Stimulated activated memory B cell treated with anti-CD40 and anti-IgM and Interleukin-4, amounts not matched to agents 10 μg/mL and 1 μg/mL and 100 μg/mL, for 72 hours (primary cell): ENCODE results near the gene FREM1.

Source experiments
- ATAC-seq: fragments of 150-1000 bp; cut with Tn5 transposase; 2 replicates; pipeline ENCODE4 v1.10.0; 2021
- H3K27ac Mint-ChIP-seq: one replicate; pipeline ENCODE4 v1.8.0; 2022; ENCODE audit warnings: mild to moderate bottlenecking, mixed read lengths
- H3K27me3 Mint-ChIP-seq: one replicate; pipeline ENCODE4 v1.8.0; 2022; ENCODE audit warnings: mixed read lengths
- H3K36me3 Mint-ChIP-seq: one replicate; pipeline ENCODE4 v1.8.0; 2022; ENCODE audit warnings: mixed read lengths
- H3K4me1 Mint-ChIP-seq: one replicate; pipeline ENCODE4 v1.8.0; 2022; ENCODE audit warnings: mixed read lengths
- H3K4me3 Mint-ChIP-seq: one replicate; pipeline ENCODE4 v1.8.0; 2022; ENCODE audit warnings: mild to moderate bottlenecking, moderate library complexity, mixed read lengths
- H3K9me3 Mint-ChIP-seq: one replicate; pipeline ENCODE4 v1.8.0; 2022; ENCODE audit warnings: mixed read lengths

FREM1 gene

DNA sequence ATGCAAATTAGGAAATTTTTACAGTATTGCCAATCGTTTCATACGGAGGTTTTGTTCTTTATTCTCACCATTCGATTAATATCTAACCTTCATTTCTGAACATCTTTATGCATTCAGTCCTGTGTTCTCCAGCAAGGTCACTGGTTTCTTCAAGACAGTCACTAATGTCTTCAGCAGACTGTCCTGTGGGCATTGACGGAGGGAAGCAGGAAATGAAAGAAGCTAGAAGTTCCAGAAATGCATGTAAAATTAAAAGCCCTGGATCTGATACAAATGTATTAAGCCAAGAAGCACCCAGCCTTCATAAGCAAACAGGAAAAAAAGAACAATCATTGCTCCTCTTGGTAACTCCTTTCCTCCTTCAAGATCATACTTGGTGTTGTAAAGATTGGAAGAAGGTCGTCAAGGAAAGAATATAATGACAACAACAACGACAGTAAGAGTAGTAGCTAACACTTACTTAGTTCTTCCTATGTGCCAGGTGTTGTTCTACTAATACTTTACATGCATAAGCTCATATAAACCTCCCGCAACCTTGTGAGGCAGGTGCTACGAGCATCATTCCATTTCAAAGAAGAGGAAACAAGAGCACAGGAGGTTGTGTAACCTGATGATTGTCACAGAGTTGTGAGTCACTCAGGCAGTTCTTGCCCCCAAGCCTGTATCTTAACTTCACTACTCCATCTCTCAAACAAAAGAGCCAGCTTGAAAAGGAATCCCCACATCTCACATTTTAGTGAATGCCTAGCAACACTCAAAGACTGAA is 127.8 kb downstream of the FREM1 start:
- Mint-ChIP-seq H3K9me3 (no peaks in the 10 kb centered on the region), H3K4me3 (no peak overlapping the region), H3K36me3 (no peaks in the 10 kb centered on the region), H3K4me1 (no peaks in the 10 kb centered on the region), H3K27me3 (no peaks in the 10 kb centered on the region), H3K27ac (no peak overlapping the region)
- ATAC-seq: no peak

DNA sequence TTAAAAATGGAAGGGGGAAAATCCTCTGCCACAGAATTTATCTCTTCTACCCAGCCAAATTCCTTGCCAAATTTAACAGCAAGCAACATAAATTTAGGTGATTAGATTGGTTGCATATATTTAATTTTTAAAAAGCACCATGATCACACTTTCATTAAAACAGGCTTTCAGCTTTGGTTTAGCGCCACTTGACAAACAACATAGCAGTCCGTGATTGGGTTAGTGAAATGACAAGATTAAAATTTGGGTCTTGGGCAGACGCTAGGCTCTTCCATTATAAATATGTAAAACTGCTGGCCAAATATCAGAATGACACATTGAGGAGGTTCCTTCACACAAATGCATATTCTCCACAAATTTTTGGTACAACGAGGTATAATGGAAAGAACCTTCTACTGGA is 129.5 kb downstream of the FREM1 start:
- Mint-ChIP-seq H3K27ac (no peak overlapping the region), H3K4me1 (no peaks in the 10 kb centered on the region), H3K4me3 (no peak overlapping the region), H3K36me3 (no peaks in the 10 kb centered on the region), H3K9me3 (no peaks in the 10 kb centered on the region), H3K27me3 (no peaks in the 10 kb centered on the region)
- no peak for ATAC-seq

DNA sequence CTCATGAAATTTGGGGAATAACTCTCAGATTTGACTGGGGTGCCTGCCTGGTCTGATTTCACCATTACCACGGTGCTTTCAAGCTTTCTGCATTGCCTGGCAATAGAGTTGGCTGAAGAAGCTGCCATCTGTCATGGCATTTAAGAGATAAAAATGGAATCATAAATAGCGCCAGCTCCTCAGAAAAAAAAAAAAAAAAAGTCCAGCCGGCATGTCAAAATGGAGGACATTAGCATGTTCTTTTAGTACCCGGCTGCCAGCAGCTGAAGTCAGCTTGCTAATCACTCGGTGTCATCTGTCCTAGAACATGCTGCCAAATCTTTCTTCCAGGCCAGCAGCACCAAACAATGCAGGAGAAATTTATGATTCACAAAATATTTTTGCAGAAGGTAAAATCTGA is 130.0 kb downstream of the FREM1 start:
- no peak overlapping the region for H3K27ac Mint-ChIP-seq
- H3K4me1 Mint-ChIP-seq: no peaks in the 10 kb centered on the region
- ATAC-seq: no peak
- H3K36me3 Mint-ChIP-seq: no peaks in the 10 kb centered on the region
- H3K9me3 Mint-ChIP-seq: no peaks in the 10 kb centered on the region
- H3K4me3 Mint-ChIP-seq: no peak overlapping the region
- H3K27me3 Mint-ChIP-seq: no peaks in the 10 kb centered on the region

DNA sequence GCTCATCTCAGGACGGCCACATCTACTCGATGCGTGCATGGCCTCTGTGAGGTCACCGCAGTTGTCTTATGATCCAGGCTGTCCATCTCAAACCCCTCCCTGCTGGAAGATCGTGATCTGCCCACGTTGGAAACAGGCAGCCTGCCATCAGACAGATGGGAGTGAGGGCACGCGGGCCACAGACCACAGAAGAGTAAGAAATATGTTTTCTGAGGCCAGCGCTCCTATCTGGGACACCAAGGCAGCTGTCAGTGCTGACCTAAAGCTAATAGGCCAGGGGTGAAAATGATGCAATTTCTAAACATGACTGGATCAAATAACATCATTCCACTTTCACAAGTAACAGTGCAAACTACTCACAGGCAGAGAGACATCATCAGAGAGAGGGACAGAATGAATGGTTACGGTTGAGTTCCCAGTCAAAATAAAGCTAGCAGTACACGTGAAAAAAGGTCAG is 130.6 kb downstream of the FREM1 start:
- Mint-ChIP-seq H3K4me1 (no peaks in the 10 kb centered on the region), H3K4me3 (no peak overlapping the region), H3K27me3 (no peaks in the 10 kb centered on the region), H3K36me3 (no peaks in the 10 kb centered on the region), H3K27ac (no peak overlapping the region), H3K9me3 (no peaks in the 10 kb centered on the region)
- no peak for ATAC-seq

DNA sequence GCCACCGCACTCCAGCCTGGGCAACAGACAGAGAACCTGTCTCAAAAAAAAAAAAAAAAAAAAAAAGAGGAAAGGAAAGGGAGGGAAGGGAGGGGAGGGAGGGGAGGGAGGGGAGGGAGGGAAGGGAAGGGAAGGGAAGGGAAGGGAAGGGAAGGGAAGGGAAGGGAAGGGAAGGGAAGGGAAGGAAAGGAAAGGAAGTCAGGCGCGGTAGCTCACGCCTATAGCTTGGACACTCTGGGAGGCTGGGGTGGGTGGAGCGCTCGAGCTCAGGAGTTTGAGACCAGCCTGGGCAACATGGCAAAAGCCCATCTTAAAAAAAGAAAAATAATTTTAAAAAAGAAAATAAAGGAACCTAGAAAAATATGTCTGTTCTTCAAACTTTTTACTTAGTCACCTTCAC is 131.7 kb downstream of the FREM1 start:
- Mint-ChIP-seq H3K36me3 (no peaks in the 10 kb centered on the region), H3K27ac (no peak overlapping the region), H3K4me1 (no peaks in the 10 kb centered on the region), H3K4me3 (no peak overlapping the region), H3K9me3 (no peaks in the 10 kb centered on the region), H3K27me3 (no peaks in the 10 kb centered on the region)
- ATAC-seq: no peak

DNA sequence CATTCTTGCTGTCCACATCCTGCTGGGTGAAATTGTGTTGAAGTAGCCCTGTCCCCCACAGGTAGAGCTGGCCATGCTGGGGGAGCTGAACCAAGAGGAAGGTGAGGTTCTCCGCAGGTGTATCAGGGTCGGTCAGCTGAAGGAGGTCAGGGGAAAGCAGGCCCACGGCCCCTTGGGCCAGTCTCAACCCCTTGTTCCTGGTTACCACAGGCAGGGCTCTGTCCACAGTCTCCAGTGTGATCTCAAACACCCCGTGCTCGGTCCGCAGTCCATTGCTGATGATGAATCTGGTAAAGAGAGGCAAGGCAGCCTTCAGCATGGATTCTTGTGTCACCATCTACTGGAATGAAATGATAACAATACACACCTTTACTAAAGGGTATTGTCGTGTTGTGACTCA is 134.3 kb downstream of the FREM1 start:
- Mint-ChIP-seq H3K27ac (no peak overlapping the region), H3K4me1 (no peaks in the 10 kb centered on the region), H3K36me3 (no peaks in the 10 kb centered on the region), H3K4me3 (no peak overlapping the region), H3K27me3 (no peaks in the 10 kb centered on the region), H3K9me3 (no peaks in the 10 kb centered on the region)
- ATAC-seq: no peak

DNA sequence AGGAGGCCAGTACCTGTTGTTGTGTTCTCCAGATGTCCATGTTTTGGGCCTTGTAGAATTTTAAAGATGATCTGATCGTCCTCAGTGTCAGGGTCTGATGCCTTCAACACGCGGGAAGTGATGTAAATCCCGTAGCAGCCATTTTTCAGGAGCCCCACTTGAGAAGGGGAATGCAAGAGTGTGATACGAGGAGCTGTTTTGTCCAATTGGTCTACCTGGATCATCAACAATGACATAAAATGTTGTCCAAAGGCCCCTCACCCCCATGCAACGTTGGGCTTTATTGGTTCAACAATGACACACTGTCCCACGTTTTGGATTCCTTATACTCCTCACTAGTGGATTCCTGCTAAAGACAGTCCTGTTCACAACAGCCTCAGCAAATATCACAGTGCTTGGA is 139.6 kb downstream of the FREM1 start:
- no peak overlapping the region for H3K27ac Mint-ChIP-seq
- no peak overlapping the region for H3K4me3 Mint-ChIP-seq
- no peak for ATAC-seq
- H3K4me1 Mint-ChIP-seq: peaks cover 6% of the 10 kb centered on the region
- no peaks in the 10 kb centered on the region for H3K9me3 Mint-ChIP-seq
- peaks cover 14% of the 10 kb centered on the region for H3K27me3 Mint-ChIP-seq
- H3K36me3 Mint-ChIP-seq: no peaks in the 10 kb centered on the region

DNA sequence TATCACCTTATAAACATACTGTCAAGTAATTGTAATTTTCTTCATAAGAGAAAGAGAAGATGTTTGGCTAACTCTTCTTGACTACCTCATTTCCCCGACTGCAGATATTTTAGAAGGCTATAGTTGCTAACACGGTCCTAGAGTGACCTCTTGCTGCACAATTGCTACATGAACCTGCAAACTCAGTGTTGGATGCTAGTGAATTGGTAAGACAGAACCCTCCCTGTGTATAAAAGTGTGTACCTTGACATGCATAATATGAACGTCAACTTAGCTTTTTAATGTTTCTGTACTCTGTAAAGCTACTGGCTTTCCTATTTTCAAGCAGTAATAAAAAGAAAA is 141.0 kb downstream of the FREM1 start:
- peaks cover 17% of the 10 kb centered on the region for H3K27me3 Mint-ChIP-seq
- no peak overlapping the region for H3K27ac Mint-ChIP-seq
- H3K9me3 Mint-ChIP-seq: peaks cover under 1% of the 10 kb centered on the region
- no peak overlapping the region for H3K4me3 Mint-ChIP-seq
- peaks cover 6% of the 10 kb centered on the region for H3K4me1 Mint-ChIP-seq
- no peaks in the 10 kb centered on the region for H3K36me3 Mint-ChIP-seq
- no peak for ATAC-seq

DNA sequence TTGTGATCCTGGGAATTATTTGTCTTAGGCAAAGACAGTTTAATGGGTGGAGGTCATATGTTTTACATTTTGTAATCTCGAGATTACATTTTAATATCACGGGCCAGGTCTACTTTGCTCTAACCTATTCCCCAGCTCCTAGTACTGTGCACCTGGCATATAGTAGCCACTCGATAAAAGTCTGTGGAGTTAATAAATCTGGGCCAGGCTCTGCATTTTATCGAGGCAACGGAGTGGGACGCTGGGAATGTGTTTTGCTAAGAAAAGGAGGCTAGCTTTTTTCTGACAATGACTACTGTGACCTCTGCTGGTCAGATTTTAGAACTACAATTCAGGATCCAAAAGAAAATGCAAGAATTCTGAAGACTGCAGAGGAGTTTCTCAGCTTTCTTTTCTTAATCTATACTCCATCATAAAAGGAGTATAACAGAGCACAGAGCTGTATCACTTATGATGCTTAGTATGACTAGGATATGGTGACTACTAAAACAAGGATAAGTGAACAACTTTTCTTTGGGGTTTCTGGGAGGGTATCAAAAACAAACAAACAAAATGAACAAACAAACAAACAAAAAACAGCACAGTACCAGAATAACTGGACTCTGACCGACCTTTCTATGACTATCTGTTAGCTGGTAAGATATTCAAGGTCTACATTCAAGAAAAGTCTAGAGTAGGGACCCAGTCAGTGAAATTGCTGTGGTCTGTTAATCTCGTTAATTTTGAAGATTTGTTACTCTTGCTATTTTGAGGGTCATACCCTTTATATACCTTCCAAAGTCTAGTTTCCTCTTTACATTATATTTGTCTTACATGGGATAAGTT is 141.6 kb downstream of the FREM1 start:
- H3K36me3 Mint-ChIP-seq: no peaks in the 10 kb centered on the region
- H3K27me3 Mint-ChIP-seq: peaks cover 21% of the 10 kb centered on the region
- H3K4me3 Mint-ChIP-seq: no peak overlapping the region
- peaks cover 4% of the 10 kb centered on the region for H3K9me3 Mint-ChIP-seq
- H3K27ac Mint-ChIP-seq: no peak overlapping the region
- no peak for ATAC-seq
- peaks cover 6% of the 10 kb centered on the region for H3K4me1 Mint-ChIP-seq

DNA sequence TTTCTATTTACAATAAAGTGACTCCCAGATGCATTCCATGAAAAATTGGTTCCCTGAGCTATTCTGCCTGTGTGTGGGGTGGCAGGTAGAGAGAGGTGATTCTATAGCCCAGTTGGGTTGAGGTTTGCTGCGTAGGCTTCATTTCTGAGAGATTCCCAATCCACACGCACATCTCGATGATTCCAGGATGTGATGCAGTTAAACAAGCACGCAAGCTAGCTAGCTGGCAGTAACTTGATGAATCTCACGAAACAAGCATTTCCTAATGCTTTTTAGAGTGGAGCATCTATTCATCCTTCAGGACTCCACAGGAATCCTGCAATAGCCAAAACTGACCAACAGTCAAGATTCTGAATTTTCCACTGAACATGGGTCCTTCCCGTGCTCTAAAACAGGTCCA is 143.9 kb downstream of the FREM1 start:
- ATAC-seq: no peak
- H3K36me3 Mint-ChIP-seq: no peaks in the 10 kb centered on the region
- no peak overlapping the region for H3K4me3 Mint-ChIP-seq
- H3K27ac Mint-ChIP-seq: no peak overlapping the region
- peaks cover 30% of the 10 kb centered on the region for H3K27me3 Mint-ChIP-seq
- H3K9me3 Mint-ChIP-seq: peaks cover 4% of the 10 kb centered on the region
- H3K4me1 Mint-ChIP-seq: peaks cover 6% of the 10 kb centered on the region

DNA sequence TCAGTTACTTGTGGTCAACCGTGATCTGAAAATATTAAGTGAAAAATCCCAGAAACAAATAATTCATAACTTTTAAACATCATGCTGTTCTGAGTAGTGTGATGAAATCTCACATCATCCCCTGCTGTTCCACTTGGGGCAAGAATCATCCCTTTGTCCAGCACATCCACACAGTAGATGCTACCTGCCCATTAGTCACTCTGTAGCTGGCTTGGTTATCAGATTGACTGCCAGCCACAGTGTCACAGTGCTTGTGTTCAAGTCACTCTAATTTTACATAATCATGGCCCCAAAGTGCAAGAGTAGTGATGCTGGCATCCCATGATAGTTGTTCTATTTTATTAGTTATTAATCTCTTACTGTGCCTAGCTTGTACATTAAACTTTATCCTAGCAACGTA is 148.6 kb downstream of the FREM1 start:
- Mint-ChIP-seq H3K27ac (no peak overlapping the region), H3K4me3 (no peak overlapping the region), H3K9me3 (peaks cover 4% of the 10 kb centered on the region), H3K27me3 (peaks cover 24% of the 10 kb centered on the region), H3K36me3 (no peaks in the 10 kb centered on the region), H3K4me1 (no peaks in the 10 kb centered on the region)
- ATAC-seq: no peak

DNA sequence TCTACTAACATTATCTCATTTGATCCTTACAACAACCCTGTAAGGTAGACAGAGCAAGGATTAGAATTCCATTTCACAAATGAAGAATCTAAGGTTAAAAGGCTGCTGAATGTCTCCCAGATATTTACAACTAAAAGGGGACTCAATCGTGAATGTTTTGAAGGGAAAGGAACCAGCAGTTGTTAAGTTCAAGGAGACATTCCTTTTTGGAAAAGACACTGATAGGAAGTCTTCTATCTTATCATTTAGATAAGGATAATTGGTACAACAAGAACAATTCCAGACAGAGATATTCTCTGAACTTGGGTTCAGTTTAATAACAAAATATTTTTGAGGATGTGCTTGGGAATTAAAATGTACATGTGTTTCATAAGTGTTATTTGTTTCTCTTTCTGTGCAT is 150.2 kb downstream of the FREM1 start:
- no peak for ATAC-seq
- Mint-ChIP-seq H3K36me3 (no peaks in the 10 kb centered on the region), H3K27ac (no peak overlapping the region), H3K27me3 (peaks cover 24% of the 10 kb centered on the region), H3K9me3 (peaks cover 4% of the 10 kb centered on the region), H3K4me1 (no peaks in the 10 kb centered on the region), H3K4me3 (no peak overlapping the region)

DNA sequence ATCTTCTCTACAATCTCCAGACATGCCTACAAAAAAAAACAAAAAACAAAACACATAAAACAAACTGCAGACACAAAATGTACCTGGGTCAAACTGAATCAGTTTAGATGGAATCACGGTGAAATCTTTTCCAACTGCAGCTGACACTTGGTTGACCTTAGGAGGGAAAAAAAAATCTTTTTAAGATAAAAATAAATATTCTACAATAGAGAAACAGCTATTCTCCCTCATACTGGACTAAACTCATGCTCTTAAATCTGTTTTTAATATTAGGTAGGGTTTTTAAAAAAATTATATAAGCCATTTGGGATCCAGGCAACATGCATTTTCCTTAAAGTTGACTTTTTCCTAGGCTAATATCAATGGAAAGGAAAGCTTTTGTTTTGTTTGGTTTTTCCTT is 153.9 kb downstream of the FREM1 start:
- Mint-ChIP-seq H3K4me1 (no peaks in the 10 kb centered on the region), H3K4me3 (no peak overlapping the region), H3K27me3 (peaks cover 8% of the 10 kb centered on the region), H3K9me3 (no peaks in the 10 kb centered on the region), H3K36me3 (no peaks in the 10 kb centered on the region), H3K27ac (no peak overlapping the region)
- no peak for ATAC-seq

DNA sequence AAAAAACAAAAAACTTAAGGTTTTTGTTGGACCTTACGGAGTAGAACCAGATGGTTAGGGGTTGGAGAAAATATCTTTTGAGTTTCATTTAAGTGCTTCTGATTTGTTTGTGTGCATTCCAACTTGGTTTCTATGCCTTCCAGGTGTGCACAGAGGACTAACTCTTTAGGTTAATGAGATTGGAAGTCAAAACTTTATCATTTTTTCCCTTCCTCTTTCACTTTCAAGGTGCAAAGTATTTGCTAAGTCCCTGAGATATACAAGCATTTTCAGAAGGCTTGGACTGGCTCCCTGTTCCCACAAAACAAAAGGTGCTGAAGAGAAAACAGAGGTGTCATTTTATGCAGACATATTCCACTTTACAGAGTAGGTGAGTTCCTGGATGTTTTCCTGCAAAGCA is 157.4 kb downstream of the FREM1 start:
- Mint-ChIP-seq H3K4me1 (no peaks in the 10 kb centered on the region), H3K27ac (no peak overlapping the region), H3K9me3 (no peaks in the 10 kb centered on the region), H3K36me3 (no peaks in the 10 kb centered on the region), H3K27me3 (peaks cover 26% of the 10 kb centered on the region), H3K4me3 (no peak overlapping the region)
- ATAC-seq: no peak

DNA sequence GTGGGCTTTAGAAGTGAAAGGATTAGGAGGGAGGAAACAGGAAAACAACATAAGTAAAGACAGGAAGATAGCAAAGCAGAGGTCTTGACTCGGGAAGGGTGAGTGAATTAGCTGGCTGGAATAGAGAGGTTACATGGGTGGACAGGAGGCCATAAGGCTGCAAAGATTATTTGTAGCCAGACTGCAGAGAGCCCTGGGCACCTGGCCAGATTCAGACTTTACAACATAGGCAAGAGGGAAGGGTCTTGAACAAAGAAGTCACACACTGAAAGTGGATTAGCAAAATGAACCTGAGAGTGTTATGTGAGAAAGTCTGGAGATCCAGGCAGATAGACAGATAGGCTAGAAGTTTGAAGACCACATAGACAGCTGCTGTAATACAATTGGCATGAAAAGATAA is 158.0 kb downstream of the FREM1 start:
- Mint-ChIP-seq H3K4me3 (no peak overlapping the region), H3K9me3 (no peaks in the 10 kb centered on the region), H3K27me3 (peaks cover 24% of the 10 kb centered on the region), H3K27ac (no peak overlapping the region), H3K36me3 (no peaks in the 10 kb centered on the region), H3K4me1 (no peaks in the 10 kb centered on the region)
- ATAC-seq: no peak

DNA sequence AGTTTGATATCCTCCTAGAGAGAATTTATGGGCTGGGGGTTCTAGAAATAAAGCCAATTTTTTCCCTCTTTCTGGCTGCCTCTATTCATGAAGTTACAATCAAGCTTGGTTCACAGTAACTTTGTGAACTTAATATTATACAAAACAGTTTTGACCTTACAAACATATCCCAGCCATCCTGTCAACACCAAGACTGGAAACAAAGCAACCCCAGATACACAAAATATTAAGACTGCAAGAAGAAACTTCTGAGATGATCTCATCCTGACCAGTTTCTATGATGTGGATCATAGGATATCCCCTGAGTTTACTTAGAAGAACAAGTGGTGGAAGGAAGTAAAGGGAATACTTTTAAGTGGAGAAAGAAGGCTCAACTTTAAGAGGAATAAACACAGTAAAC is 159.4 kb downstream of the FREM1 start:
- H3K36me3 Mint-ChIP-seq: no peaks in the 10 kb centered on the region

More for the DNA sequence above, 159.4 kb downstream of the FREM1 start:
- no peak for ATAC-seq
- Mint-ChIP-seq H3K4me1 (no peaks in the 10 kb centered on the region), H3K27me3 (peaks cover 19% of the 10 kb centered on the region), H3K27ac (no peak overlapping the region), H3K9me3 (no peaks in the 10 kb centered on the region), H3K4me3 (no peak overlapping the region)
